ENCODE measurements around the gene NXNL1. TPM values are rescaled to one million over a fixed set of nuclear protein-coding genes. Genes with fewer than 3 reads are reported as not detected.
A peak's percentile ranks its signal among the peaks of the same experiment; 100 is the strongest.

Gene NXNL1
- total and polyA plus RNA-seq, 9 of the 15 experiments (the other 6 are each of a cell fraction or from before 2014, with no cell fraction given): not detected

- TF ChIP-seq MNT (conservative IDR thresholded peaks at IDR 0.05) (peak in 1 of 2 experiments; percentile 99), MTA1 (IDR thresholded peaks at IDR 0.05; ENCODE audit: borderline replicate concordance) (0 out of 2 replicates have a peak, but pooled peaks have one; percentile 31), E2F6 (IDR thresholded peaks at IDR 0.05; ENCODE audit: borderline replicate concordance in 1 of 2, extremely low read depth in 1 of 2, insufficient read depth in 1 of 2, insufficient read length in 1 of 2, low read depth in 1 of 2, low read length in 1 of 2, poor library complexity in 1 of 2, severe bottlenecking in 1 of 2) (peak in 1 of 2 experiments; percentile 13), NCOA1 (IDR thresholded peaks at IDR 0.05; ENCODE audit: low read depth) (no peak), ZNF740 (CRISPR knock-in tag; IDR thresholded peaks at IDR 0.05) (peak; percentile 11; the same call in 1 of the 2 replicates), ZNF740 (tag; IDR thresholded peaks at IDR 0.05) (no peak), HCFC1 (IDR thresholded peaks at IDR 0.05; ENCODE audit: low read depth, low read length) (no peak)
These were observed 8.4 kb upstream of the NXNL1 start (continued) for GRCh38 chr19:17469092-17469480.
